HG02759 (cell line): Measurements from ENCODE around the gene GLMN.

Experiments
- ATAC-seq: cut with Tn5 transposase; IDR thresholded peaks from one replicate; pipeline ENCODE4 v1.9.1; 2021; ENCODE audit warnings: mild to moderate bottlenecking, moderate library complexity; ENCODE audit not compliant: unreplicated experiment

The GLMN gene, protein sequence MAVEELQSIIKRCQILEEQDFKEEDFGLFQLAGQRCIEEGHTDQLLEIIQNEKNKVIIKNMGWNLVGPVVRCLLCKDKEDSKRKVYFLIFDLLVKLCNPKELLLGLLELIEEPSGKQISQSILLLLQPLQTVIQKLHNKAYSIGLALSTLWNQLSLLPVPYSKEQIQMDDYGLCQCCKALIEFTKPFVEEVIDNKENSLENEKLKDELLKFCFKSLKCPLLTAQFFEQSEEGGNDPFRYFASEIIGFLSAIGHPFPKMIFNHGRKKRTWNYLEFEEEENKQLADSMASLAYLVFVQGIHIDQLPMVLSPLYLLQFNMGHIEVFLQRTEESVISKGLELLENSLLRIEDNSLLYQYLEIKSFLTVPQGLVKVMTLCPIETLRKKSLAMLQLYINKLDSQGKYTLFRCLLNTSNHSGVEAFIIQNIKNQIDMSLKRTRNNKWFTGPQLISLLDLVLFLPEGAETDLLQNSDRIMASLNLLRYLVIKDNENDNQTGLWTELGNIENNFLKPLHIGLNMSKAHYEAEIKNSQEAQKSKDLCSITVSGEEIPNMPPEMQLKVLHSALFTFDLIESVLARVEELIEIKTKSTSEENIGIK

DNA sequence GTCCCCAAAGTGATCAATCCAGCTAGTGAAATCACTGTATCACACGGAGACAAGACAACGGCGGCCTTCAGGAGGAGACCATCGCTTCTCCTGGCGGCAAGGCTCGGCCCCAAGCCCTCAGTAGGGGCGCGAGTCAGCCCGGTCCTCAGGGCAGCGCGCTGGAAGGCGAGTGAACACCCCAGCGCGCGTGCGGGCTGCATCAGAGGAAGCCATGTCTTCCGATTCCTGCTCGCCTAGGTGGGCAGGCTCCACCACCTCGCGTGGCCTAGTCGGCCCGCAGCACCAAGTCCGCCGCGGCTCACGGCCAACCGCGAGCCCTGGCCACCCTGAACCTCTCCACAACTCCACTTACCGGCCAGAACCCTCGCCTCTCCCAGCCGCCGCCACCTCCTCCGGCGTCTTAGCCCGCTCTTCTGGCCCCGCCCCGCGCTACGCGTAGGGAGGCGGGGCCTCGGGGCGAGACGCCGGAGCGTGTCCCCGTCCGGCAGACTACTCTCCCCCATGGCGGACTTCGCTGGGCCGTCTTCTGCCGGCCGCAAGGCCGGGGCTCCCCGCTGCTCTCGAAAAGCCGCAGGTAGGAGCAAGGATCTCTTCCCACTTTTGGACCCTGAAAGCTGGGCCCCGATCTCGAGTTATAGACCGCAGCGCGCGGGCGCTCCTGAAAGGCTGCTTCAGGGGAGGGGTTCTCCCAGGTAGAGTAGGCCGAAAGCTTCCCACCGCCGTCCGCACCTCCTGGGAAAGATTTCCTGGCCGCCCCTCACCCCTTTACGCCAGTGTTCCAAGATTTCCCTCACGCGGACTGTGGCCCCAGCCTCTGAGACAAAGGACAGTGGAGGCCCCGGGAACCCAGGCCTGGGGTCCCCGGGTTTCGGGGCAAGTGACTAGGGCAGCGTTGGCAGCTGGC is at the start of gene GLMN, which contains the start of gene RPAP2:
GLMN (minus strand) TSS at position 415 of the 904 bp plus-strand sequence. CDS start 988 bp downstream, outside the sequence.
RPAP2 (plus strand) TSS at position 487 of the 904 bp plus-strand sequence; CDS start at position 502, 15 bp downstream.
- ATAC-seq, result peak; percentile 99

DNA sequence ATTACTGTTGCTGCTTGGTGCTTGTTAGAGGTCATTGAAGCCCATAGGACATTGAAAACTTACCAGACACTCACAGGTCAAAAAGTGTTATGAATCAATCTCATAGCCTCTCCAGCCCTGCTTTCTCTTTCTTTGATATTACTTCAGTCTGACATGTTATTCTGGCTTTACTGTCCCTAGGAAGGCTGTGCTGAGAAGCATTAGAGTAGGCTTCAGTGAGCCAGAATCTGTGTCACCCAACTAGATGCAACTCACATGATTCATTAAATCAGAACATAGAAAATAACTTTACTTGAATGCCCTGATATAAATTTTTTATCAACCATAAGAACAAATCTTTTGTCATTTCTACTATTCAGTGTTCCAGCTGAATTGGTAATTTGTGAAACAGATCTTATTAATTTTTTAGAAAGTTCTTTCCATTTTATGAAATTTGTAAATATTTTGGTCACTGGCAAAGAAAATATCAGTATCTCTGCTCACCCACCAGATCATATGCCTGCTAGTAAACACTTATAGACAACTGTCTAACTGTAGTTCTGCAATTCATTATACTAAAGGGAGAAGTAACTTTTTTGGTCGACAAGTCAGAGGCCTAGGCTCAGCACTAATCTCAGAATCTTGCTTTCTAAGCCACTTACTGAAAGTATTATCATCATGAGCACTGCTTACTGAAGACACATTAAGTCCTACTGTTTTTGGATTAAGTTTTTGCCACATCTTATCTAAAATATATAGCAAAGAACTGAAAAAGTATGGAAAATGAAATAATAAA is 48.3 kb upstream of the GLMN start:
- ATAC-seq, result no peak

DNA sequence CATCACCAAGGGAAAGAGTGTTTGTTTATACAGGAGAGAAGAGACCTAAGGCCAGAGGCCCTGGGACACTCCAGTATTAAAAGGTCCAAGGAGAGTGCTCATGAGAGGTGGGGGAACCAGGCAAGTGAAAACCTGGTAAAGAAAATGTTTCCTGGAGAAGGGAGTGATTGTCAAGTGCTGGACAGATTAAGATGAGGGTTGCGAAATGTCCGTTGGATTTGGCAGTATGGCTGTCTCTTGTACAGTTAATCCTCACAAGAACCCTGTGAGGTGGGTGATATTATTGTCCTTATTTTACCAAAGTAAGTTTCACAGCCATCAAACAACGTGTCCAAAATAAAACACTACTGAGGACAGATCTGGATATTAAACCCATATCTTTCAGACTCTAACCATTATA is 44.3 kb upstream of the GLMN start:
- no peak for ATAC-seq

DNA sequence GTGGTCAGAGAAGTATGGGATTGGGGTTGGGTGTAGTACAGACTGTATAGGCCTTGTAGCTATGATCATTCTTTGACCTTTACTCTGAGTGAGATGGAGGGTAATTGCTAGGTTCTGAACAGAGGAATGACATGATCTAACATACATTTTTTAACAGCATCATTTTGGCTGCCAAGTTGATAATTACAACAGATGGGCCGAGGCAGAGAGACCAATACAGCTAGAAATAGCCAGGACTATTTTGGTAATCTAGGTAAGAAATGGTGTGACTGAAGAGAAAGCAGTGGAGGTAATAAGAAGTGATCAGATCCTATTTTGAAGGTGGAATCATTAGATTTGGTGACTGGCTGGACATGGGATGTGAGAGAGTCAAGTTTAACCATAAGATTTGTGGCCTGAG is 43.6 kb upstream of the GLMN start:
- ATAC-seq, result no peak

DNA sequence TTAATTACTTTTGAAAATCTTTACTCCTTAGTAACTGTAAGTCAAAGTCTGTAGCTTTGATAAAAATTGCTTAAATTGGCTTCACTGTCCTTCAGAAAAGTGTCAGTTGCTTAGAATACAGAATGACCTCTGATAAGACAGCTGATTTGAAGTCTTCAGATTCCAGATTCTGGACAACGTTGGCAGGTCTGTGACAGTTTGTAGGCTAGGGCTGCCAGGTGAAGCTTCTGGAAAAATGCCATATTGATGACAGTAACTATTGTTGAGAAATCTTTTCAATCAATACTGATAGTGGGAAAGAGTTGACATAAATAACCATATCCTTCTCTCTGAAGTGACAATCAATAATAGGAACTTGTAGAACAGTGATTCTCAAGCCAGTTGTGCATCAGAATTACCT is 41.4 kb upstream of the GLMN start:
- ATAC-seq, result no peak

DNA sequence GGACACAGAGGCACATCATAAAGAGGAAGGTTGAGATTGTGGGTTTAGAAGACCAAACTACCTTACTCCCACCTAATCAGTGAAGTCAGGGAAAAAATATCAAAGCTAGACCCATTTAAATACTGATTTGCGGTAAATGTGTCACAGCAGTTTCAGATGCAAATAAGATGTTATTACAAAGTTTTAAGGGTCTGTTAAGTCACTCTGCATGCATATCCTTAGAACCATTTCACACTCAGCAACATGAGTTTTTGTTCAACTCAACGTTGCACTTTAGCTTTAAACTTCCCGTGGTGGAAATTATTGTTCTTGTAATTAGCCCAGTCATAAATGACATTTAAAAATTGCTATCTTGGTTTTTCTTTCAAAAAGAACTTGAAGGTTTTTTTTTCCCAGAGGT is 34.9 kb upstream of the GLMN start:
- ATAC-seq, result no peak

DNA sequence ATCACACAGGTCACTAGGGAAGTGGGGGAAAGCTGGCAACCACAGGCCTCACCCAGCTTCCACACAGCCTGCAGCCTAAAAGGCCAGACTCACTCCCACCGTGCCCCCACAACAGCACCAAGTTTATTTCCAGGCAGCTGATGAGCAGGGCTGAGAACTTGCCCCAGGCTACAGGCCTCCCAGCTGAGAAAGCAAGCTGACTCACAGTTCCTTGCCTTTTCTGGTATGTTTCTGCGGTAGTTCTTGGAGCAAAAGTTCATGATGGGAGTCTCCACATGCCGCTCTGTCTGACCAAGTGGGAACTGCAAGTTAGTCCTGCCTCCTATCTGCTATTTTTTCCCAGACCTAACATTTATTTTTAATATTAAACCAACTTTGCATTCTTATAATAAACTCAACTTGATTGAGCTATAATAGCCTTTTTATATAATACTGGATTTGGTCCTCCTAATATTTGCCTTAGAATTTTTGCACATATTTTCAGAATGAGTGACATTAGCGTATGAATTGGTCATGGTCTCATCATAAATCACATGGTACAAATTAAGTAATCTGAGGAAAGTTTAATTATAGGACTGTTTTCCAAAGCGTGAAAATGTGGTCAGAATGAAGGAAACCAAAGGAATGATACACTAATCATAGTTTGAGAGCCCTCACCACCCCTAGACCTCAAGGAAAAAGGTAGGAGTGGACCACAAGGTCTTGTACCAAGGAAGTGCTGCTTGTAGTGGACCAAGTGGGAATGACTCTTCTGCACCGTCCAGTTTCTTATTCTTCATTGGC is 30.8 kb upstream of the GLMN start:
- ATAC-seq, result no peak

DNA sequence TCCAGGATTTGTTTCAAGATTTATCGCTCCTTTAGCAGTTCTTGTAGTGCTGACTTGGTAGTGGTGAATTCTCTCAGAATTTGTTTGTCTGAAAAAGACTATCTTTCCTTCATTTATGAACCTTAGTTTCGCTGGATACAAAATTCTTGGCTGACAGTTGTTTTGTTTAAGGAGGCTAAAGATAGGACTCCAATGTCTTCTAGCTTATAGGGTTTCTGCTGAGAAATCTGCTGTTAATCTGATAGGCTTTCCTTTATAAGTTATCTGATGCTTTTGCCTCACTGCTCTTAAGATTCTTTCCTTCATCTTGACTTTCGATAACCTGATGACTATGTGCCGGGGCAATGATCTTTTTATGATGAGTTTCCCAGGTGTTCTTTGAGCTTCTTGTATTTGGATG is 29.0 kb upstream of the GLMN start:
- no peak for ATAC-seq

DNA sequence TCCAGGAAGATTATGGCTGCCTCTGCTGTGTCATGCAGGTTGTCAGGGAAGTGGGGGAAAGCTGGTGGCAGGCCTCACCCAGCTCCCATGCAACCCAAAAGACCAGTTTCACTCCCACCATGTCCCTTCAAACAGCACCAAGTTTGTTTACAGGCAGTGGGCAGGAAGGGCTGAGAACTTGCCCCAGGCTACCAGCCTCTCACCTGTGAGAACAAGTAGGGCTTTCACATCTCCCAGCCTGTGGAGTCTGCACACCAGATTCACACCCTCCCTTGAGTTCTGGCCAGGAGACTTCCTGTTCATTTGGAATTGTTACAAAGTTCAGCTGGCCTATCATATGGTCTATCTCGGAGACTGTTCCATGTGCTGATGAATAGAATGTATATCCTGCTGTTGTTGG is 27.9 kb upstream of the GLMN start:
- no peak for ATAC-seq

DNA sequence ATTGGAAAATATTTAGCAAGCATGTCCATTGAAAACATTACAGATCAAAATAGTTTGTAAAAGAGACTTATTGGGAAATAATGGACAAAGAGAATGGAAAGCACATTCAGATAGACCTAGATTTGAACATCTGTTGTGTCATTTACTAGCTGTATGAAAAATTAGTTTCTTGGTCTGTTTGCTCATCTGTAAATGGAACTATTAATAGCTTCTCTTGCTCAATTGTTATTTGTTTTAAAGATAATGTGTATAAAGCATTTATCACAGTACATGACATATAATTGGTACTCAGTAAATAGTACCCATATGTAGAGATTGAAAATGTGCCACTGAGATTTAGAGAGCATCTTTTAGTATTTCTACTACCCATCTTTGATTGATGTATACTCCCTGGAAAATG is 26.0 kb upstream of the GLMN start:
- no peak for ATAC-seq

DNA sequence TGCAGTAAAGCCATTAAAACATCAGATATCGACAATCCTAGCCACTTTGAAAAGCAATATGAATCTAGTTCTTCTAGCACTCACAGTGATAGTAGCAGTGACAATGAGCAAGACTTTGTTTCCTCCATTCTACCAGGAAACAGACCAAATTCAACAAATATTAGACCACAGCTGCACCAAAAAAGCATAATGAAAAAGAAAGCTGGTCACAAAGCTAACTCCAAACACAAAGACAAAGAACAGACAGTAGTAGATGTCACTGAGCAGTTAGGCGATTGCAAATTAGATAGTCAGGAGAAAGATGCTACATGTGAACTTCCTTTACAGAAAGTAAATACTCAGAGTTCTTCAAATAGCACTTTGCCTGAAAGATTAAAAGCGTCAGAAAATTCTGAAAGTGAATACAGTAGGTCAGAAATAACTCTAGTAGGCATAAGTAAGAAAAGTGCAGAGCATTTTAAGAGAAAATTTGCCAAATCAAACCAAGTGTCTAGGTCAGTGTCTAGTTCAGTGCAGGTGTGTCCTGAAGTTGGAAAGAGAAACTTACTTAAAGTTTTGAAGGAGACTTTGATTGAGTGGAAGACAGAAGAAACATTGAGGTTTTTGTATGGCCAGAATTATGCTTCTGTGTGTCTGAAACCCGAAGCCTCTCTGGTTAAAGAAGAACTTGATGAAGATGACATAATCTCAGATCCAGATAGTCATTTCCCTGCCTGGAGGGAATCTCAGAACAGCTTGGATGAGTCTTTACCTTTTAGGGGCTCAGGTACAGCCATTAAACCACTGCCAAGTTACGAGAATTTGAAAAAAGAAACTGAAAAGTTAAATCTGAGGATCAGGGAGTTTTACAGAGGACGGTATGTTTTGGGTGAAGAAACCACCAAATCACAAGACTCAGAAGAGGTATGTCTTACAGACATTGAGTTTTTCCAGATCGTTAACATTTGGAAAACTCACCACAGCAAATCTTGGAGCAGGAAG is 25.0 kb upstream of the GLMN start:
- no peak for ATAC-seq

DNA sequence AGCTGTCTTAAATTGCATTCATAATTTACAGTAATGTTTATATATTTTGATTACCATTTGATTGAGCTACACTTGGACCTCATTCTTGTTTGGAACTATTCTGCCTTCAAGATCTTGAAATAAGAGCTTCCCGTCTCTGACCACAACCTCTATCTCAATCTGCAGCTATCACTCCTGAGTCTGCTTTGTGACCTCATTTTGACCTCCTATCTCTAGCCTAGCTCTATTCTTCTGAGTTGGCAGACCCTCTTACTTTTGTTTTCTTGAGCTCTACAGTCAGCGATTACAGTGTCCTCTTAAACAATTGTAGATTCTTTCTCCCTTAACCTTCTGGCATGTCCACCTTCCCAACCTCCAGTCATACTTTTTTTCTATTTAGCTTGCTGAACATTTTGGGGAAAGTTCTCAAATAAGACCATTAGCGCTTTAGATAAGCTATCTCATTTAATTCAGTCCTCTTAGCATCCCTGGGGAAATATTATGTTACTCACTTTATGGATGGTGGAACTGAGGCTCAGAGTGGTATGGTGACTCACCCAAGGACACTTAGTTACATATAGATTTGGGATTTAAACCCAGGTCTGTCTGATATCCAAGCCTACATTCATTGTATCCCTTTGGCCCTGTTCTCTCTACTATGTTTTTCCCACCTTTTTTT is 19.2 kb upstream of the GLMN start:
- no peak for ATAC-seq

DNA sequence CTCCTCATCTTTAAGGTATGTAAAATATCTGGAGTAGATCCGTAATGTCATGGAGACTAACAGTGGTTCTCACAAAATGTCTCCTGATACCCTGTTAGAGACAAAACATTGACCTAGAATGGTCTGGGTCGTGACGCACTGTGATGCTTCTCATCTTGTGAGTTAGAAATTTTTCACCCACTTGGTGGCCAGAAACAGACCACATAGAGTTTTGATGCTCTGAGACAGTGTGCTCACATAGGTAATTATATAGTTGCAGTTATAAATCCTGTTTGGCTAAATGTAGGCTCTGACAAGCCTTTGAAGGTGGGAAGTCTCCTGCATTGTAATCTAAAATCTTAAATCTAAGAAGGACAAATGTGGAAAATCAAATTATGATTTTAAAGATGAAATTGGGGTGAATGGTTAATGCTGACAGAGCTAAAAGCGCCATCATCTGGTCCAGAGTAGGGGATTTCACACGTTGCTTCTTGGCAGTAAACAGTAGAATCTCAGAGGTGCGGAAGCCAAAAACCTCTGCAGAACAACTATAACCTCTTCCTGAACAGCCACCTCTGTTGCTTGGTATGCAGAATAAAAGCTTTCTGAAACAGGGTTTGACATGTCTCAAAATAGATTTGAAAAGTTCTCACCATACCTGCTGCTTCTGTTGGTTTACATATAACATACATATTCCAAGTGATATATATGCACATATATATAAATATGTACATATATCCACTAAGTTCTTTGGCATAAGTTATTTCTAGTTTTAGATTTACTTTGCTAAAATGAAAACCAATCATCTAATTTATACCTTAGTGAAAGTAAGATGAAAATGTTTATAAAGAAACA is 17.2 kb upstream of the GLMN start:
- no peak for ATAC-seq

DNA sequence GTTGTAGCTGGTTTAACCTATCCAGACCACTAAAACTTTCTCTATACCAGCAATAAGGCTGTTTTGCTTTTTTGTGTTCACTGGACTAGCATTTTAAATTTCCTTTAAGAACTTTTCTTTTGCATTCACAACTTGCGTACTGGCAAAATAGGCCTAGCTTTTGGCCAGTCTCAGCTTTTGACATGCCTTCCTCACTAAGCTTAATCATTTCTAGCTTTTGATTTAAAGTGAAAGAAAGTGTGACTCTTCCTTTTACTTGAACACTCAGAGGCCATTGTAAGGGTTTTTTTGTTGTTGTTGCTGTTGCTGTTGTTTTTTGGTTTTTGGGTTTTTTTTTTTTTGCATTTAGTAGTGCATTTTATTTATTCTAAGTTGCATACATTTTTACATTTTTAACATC is 15.2 kb upstream of the GLMN start:
- ATAC-seq, result no peak

DNA sequence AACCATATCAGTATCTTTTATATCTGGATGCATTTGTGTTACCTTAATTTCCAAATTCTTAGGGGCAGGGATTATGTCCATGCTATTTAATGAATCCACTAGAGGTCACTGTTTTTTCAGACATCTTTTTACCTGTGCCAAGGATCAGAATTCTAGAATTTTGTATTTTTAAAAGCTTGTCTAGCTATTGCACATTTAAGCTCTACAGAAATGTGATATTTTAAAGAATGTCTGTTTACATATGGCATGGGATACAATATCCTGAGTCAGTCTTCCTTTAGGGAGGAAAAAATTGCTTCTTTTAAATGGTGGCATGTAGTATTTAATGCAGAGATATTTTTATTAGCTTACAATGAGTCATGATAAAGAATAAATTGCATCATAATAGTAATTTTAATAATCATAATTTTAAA is 11.4 kb upstream of the GLMN start:
- no peak for ATAC-seq

DNA sequence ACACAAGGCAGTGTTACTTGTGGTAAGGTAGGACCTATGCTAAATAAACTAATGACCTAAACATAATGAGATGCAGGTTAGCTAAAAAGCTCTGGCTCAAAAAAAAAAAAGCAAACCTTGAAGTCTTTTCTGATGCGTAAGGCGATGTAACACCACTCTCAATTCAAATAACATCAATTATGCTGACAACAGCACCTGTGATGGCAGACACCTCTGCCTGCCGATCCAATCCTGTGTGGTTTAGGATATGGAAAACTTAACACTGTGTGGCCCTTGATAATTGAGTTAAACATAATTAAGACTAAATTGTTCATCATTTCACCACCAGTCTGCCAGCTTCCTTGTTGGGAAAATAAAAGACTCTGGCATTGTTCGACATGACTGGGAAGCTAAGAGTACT is 9.2 kb upstream of the GLMN start:
- no peak for ATAC-seq

DNA sequence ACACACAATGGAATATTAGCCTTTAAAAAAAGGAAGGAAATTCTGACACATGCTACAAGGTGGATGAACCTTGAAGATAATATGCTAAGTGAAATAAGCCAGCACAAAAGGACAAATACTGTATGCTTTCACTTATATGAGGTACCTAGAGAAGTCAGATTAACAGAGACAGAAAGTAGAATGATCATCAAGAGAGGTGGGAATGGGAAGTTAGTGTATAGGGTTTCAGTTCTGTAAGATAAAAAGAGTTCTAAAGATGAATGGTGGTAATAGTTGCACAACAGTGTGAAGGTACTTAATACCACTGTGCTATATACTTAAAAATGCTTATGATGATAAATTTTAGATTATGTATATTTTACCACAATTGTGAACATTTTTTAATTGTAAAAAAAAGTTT is 7.2 kb upstream of the GLMN start:
- ATAC-seq, result no peak
